Neutrophil (primary cell): ENCODE results near the gene RBM45.
"Not testable (repeated sequence)": the region's sequence is repeated elsewhere in the genome, so short reads cannot be mapped to it uniquely, and the experiment has no call there.

ENCODE experiments used
- H3K27ac ChIP-seq: fragments of 200-600 bp; sonication (generic); 2 replicates; pipeline ENCODE4 v1.5.1; 2016; ENCODE audit warnings: mild to moderate bottlenecking, moderate library complexity
- H3K27me3 ChIP-seq: fragments of 200-600 bp; sonication (generic); 2 replicates; pipeline ENCODE4 v1.6.0; 2016; ENCODE audit warnings: mild to moderate bottlenecking
- H3K36me3 ChIP-seq: fragments of 200-600 bp; sonication (generic); 2 replicates; pipeline ENCODE4 v1.5.1; 2017
- H3K4me1 ChIP-seq, 2 experiments: fragments of 200-600 bp in 1 of 2; sonication (generic) in 1 of 2; 1 replicate in 1 of 2; 2 replicates in 1 of 2; pipeline versions ENCODE4 v1.5.1 to v1.6.1; 2013 to 2016; ENCODE audit warnings: low read depth in 1 of 2, low read length in 1 of 2, mild to moderate bottlenecking in 1 of 2, moderate library complexity in 1 of 2; ENCODE audit not compliant: control insufficient read depth in 1 of 2, insufficient read depth in 1 of 2
- H3K4me3 ChIP-seq, 2 experiments: fragments of 200-600 bp in 1 of 2; sonication (generic) in 1 of 2; 1 replicate in 1 of 2; 2 replicates in 1 of 2; pipeline ENCODE4 v1.5.1; 2013 to 2016; ENCODE audit warnings: low read depth in 1 of 2, low read length in 1 of 2, mild to moderate bottlenecking in 1 of 2, moderate library complexity in 1 of 2
- H3K9me3 ChIP-seq: fragments of 200-600 bp; sonication (generic); 2 replicates; pipeline ENCODE4 v1.5.1; 2016
- CTCF ChIP-seq: fragments of 200-600 bp; sonication (generic); IDR thresholded peaks from 2 replicates; pipeline ENCODE4 v1.5.1; 2016; ENCODE audit warnings: antibody characterized with exemption

RBM45 gene

GRCh38 chr2:178076130-178076529 lies 36.1 kb upstream of the RBM45 start:
- Histone ChIP-seq H3K4me3 (no peak overlapping the region), H3K27ac (no peak overlapping the region), H3K36me3 (no peaks in the 10 kb centered on the region), H3K4me1 (peaks cover 0 to 7% of the 10 kb centered on the region in 2 experiments), H3K27me3 (peaks cover 42% of the 10 kb centered on the region), H3K9me3 (no peaks in the 10 kb centered on the region)
- no peak for TF ChIP-seq CTCF

GRCh38 chr2:178079279-178079678 lies 33.0 kb upstream of the RBM45 start:
- not testable (repeated sequence) for H3K4me1 ChIP-seq, H3K9me3 ChIP-seq, H3K27ac ChIP-seq, H3K4me3 ChIP-seq, H3K36me3 ChIP-seq
- peaks cover 10% of the 10 kb centered on the region for H3K27me3 ChIP-seq

DNA sequence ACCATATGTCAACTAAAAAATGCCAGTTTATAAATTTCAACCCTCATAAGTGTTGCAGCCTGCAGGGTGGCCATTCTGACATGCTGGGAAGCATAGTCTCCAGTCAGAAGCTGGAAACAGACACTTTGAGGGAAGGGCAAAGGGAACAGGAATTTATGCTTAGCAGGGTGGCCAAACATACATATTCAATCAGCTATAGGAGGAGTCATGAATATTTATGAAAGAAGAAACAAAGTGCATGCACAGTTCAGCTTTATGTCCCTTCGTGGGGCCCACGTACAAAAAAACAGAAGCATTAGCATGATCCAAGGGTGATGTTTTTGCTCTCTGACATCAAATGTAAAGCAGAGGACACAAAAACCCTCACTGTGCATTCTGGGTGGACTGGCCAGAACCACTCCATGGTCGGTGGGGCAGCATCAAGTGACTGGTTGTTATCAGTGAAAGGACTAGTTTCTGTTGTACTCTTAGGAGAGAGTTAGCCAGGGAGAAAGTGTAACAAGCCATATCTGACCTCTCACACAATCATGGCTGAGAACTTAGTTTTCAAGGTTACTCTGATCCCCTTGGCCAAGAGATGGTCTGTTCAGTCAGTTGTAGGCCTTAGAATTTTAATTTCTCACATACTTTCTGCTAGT lies 29.7 kb upstream of the RBM45 start:
- no peaks in the 10 kb centered on the region for H3K9me3 ChIP-seq
- no peak for TF ChIP-seq CTCF
- H3K27me3 ChIP-seq = no peaks in the 10 kb centered on the region
- no peak overlapping the region for H3K27ac ChIP-seq
- no peaks in the 10 kb centered on the region for H3K36me3 ChIP-seq
- H3K4me3 ChIP-seq = no peak overlapping the region
- H3K4me1 ChIP-seq = no peaks in the 10 kb centered on the region

DNA sequence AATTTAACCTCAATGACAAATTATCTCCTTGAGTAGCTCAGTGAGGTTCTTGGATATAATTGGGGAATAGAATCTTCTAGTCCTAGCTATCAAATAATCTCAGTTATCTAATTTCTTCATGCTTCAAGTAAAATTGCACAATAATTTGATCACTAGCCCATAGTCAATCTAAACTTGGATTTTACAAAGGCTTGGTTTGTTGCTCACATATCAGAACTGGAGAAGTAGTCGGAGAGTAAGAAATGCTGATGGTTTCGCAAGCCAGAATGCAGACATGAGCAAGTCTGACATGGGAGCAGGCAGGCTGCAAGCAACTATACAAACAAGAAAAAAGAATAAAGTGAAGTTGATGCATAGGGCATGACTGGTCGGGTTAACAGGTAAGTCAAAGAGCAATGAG lies 28.0 kb upstream of the RBM45 start:
- no peaks in the 10 kb centered on the region for H3K4me1 ChIP-seq
- no peak for TF ChIP-seq CTCF
- no peaks in the 10 kb centered on the region for H3K27me3 ChIP-seq
- H3K9me3 ChIP-seq = no peaks in the 10 kb centered on the region
- H3K27ac ChIP-seq = no peak overlapping the region
- no peak overlapping the region for H3K4me3 ChIP-seq
- no peaks in the 10 kb centered on the region for H3K36me3 ChIP-seq

- H3K27ac ChIP-seq = no peak overlapping the region
- H3K27me3 ChIP-seq = no peaks in the 10 kb centered on the region
- H3K4me3 ChIP-seq = no peak overlapping the region
- no peaks in the 10 kb centered on the region for H3K4me1 ChIP-seq
- TF ChIP-seq CTCF = no peak
- H3K36me3 ChIP-seq = no peaks in the 10 kb centered on the region
- no peaks in the 10 kb centered on the region for H3K9me3 ChIP-seq
These were observed 23.4 kb upstream of the RBM45 start for GRCh38 chr2:178088774-178089270.

DNA sequence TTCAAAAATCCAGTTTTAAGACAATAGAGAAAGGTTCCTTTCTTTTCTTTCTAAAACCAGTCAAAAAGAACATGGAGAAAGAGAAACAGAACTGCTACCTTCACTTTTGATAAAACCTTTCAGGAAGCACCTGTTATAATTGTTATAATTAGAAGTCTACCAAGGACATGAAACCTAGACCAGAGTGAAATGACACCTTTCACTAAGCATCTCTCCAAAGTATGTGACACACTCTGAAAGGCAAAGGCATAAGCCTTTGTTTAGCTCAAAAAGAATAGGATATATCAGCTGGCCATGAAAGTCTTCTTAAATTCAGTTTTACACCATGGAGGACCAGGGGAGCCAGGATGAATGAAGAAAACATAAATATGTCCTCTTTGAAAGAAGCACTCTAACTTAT lies 18.8 kb upstream of the RBM45 start:
- Histone ChIP-seq H3K36me3 (no peaks in the 10 kb centered on the region), H3K27me3 (no peaks in the 10 kb centered on the region)
- no peak for TF ChIP-seq CTCF

More for the DNA sequence above, 18.8 kb upstream of the RBM45 start:
- Histone ChIP-seq H3K4me1 (no peaks in the 10 kb centered on the region), H3K9me3 (no peaks in the 10 kb centered on the region), H3K27ac (no peak overlapping the region), H3K4me3 (no peak overlapping the region)
